Measurements from ENCODE around the gene EMILIN3.

- no peak for TF ChIP-seq CTCF (IDR thresholded peaks at IDR 0.05)
- peak; percentile 54 to 89 for TF ChIP-seq EP300 (IDR thresholded peaks at IDR 0.05)
These were observed 36.9 kb downstream of the EMILIN3 start for GRCh38 chr20:41329435-41330342.
